ENCODE measurements around the gene TMEM203. TPM values are rescaled to one million over a fixed set of nuclear protein-coding genes. Genes with fewer than 3 reads are reported as not detected.

The TMEM203 gene
- total RNA-seq, 1 donor: 41.4 TPM

Small RNA genes lying within 50 kb of the gene (small RNA-seq; reads per million reads assigned to genes)
- not detected for gene MIR3621 (ENCODE audit: low replicate concordance)

Other genes with a start within 250 kb of the TMEM203 start
- 4.2 and 78.6 TPM in 2 replicates for gene PTGDS, start 228.1 kb downstream of the TMEM203 start, total RNA-seq
- gene LCNL1, start 222.7 kb downstream of the TMEM203 start, total RNA-seq: 0.14 and 9.8 TPM in 2 replicates
- gene PAXX, start 213.2 kb downstream of the TMEM203 start, total RNA-seq: 12.0 and 13.9 TPM in 2 replicates
- gene CLIC3, start 209.1 kb downstream of the TMEM203 start, total RNA-seq: 4.3 and 12.7 TPM in 2 replicates
- 18.8 and 18.9 TPM in 2 replicates for gene ABCA2, start 177.4 kb downstream of the TMEM203 start, total RNA-seq
- not detected in 2 replicates for gene FUT7, start 173.6 kb downstream of the TMEM203 start, total RNA-seq
- 16.0 and 21.0 TPM in 2 replicates for gene NPDC1, start 159.5 kb downstream of the TMEM203 start, total RNA-seq
- gene ENTPD2, start 151.6 kb downstream of the TMEM203 start, total RNA-seq: not detected in 2 replicates
- gene SAPCD2, start 135.1 kb downstream of the TMEM203 start, total RNA-seq: 0.22 and 15.9 TPM in 2 replicates
- 28.2 and 29.1 TPM in 2 replicates for gene UAP1L1, start 128.1 kb downstream of the TMEM203 start, total RNA-seq
- 68.1 and 103 TPM in 2 replicates for gene MAN1B1, start 118.7 kb downstream of the TMEM203 start, total RNA-seq
- 58.1 and 86.7 TPM in 2 replicates for gene DPP7, start 90.9 kb downstream of the TMEM203 start, total RNA-seq
- 0.29 TPM in 1 of 2 replicates, not detected in the other for gene GRIN1, start 66.5 kb downstream of the TMEM203 start, total RNA-seq
- gene LRRC26, start 35.6 kb downstream of the TMEM203 start, total RNA-seq: not detected in 2 replicates
- not detected in 2 replicates for gene TMEM210, start 33.6 kb downstream of the TMEM203 start, total RNA-seq
- gene ANAPC2, start 17.1 kb downstream of the TMEM203 start, total RNA-seq: 30.4 and 32.4 TPM in 2 replicates
- gene SSNA1, start 17.0 kb downstream of the TMEM203 start, total RNA-seq: 75.5 and 82.3 TPM in 2 replicates
- 9.9 and 14.9 TPM in 2 replicates for gene TPRN, start 4.9 kb downstream of the TMEM203 start, total RNA-seq
- gene NDOR1, start 52 bp upstream of the TMEM203 start, total RNA-seq: 10.1 and 15.3 TPM in 2 replicates
- 0.22 and 0.43 TPM in 2 replicates for gene RNF208, start 16.6 kb upstream of the TMEM203 start, total RNA-seq
- gene CYSRT1, start 19.5 kb upstream of the TMEM203 start, total RNA-seq: 0.14 and 0.66 TPM in 2 replicates
- not detected in 2 replicates for gene RNF224, start 21.9 kb upstream of the TMEM203 start, total RNA-seq
- gene SLC34A3, start 25.3 kb upstream of the TMEM203 start, total RNA-seq: not detected in 2 replicates
- gene TUBB4B, start 35.6 kb upstream of the TMEM203 start, total RNA-seq: 93.4 and 509 TPM in 2 replicates
- not detected in 2 replicates for gene STPG3, start 45.6 kb upstream of the TMEM203 start, total RNA-seq
- gene NELFB, start 49.7 kb upstream of the TMEM203 start, total RNA-seq: 44.2 and 74.0 TPM in 2 replicates
- 48.1 and 108 TPM in 2 replicates for gene TOR4A, start 72.1 kb upstream of the TMEM203 start, total RNA-seq
- 0.43 TPM in 1 of 2 replicates, not detected in the other for gene NRARP, start 96.6 kb upstream of the TMEM203 start, total RNA-seq
- 5.4 and 8.3 TPM in 2 replicates for gene EXD3, start 217.5 kb upstream of the TMEM203 start, total RNA-seq
- gene NOXA1, start 217.7 kb upstream of the TMEM203 start, total RNA-seq: 0.14 and 0.66 TPM in 2 replicates
- not detected in 2 replicates for gene ENTPD8, start 235.7 kb upstream of the TMEM203 start, total RNA-seq